ENCODE measurements around the gene MAGEA3. TPM values are rescaled to one million over a fixed set of nuclear protein-coding genes. Genes with fewer than 3 reads are reported as not detected.
"Not testable (repeated sequence)": the region's sequence is repeated elsewhere in the genome, so short reads cannot be mapped to it uniquely, and the experiment has no call there.

The MAGEA3 gene
- polyA plus RNA-seq, 3 donors: not detected

GRCh38 chrX:152713195-152713594, 14.6 kb downstream of the MAGEA3 start:
- intact Hi-C loops (cut with micrococcal nuclease); H3K27me3 Mint-ChIP-seq (ENCODE audit: low read depth in 3 of 3); H3K4me1 ChIP-seq (ENCODE audit: control insufficient read depth in 1 of 2, insufficient read depth in 2 of 2, low read length in 2 of 2); H3K27me3 ChIP-seq (ENCODE audit: control insufficient read depth in 2 of 2, insufficient read depth in 2 of 2, low read length in 2 of 2); H3K9me3 Mint-ChIP-seq; H3K27ac ChIP-seq (ENCODE audit: low read depth in 1 of 2, low read length in 2 of 2); H3K4me3 Mint-ChIP-seq; H3K36me3 Mint-ChIP-seq; H3K4me2 ChIP-seq (replicated peaks; ENCODE audit: extremely low read depth, low read length, poor library complexity, severe bottlenecking); H4K20me1 ChIP-seq (ENCODE audit: insufficient read depth, low read length); H3K27ac Mint-ChIP-seq; H3K4me3 ChIP-seq (replicated peaks in 1 of 3; ENCODE audit: low read depth in 2 of 3, low read length in 3 of 3); H3K36me3 ChIP-seq (replicated peaks in 1 of 2; ENCODE audit: control insufficient read depth in 1 of 2, insufficient read depth in 2 of 2, low read length in 2 of 2); H3K4me1 Mint-ChIP-seq; H2AFZ ChIP-seq (ENCODE audit: insufficient read depth, low read depth, low read length, poor library complexity, severe bottlenecking); H3K79me2 ChIP-seq (ENCODE audit: insufficient read depth, low read length); H3K9me3 ChIP-seq (replicated peaks in 1 of 2; ENCODE audit: control insufficient read depth in 1 of 2, insufficient read depth in 1 of 2, low read length in 2 of 2); H3K9ac ChIP-seq (ENCODE audit: insufficient read depth, low read length, poor library complexity, severe bottlenecking); DNase-seq: not testable (repeated sequence)
- no CpG with 5 or more reads among the region's 5 CpGs for WGBS (ENCODE audit: insufficient coverage)

GRCh38 chrX:152713815-152714787, 15.5 kb downstream of the MAGEA3 start, which contains the start of gene MAGEA2B:
TSS of gene MAGEA2B (plus strand) at chrX:152714628. CDS start at chrX:152717107, 2,479 bp downstream.
- H3K4me3 ChIP-seq (replicated peaks in 1 of 3; ENCODE audit: low read depth in 2 of 3, low read length in 3 of 3); DNase-seq; H3K9me3 Mint-ChIP-seq; H3K4me3 Mint-ChIP-seq; H3K27ac Mint-ChIP-seq; H3K4me1 ChIP-seq (ENCODE audit: control insufficient read depth in 1 of 2, insufficient read depth in 2 of 2, low read length in 2 of 2); H3K27me3 Mint-ChIP-seq (ENCODE audit: low read depth in 3 of 3); intact Hi-C loops (cut with micrococcal nuclease); H2AFZ ChIP-seq (ENCODE audit: insufficient read depth, low read depth, low read length, poor library complexity, severe bottlenecking); H3K36me3 Mint-ChIP-seq; H3K9me3 ChIP-seq (replicated peaks in 1 of 2; ENCODE audit: control insufficient read depth in 1 of 2, insufficient read depth in 1 of 2, low read length in 2 of 2); H3K4me2 ChIP-seq (replicated peaks; ENCODE audit: extremely low read depth, low read length, poor library complexity, severe bottlenecking); H3K27me3 ChIP-seq (ENCODE audit: control insufficient read depth in 2 of 2, insufficient read depth in 2 of 2, low read length in 2 of 2); H3K9ac ChIP-seq (ENCODE audit: insufficient read depth, low read length, poor library complexity, severe bottlenecking); H3K4me1 Mint-ChIP-seq; H3K36me3 ChIP-seq (replicated peaks in 1 of 2; ENCODE audit: control insufficient read depth in 1 of 2, insufficient read depth in 2 of 2, low read length in 2 of 2); H3K27ac ChIP-seq (ENCODE audit: low read depth in 1 of 2, low read length in 2 of 2); H4K20me1 ChIP-seq (ENCODE audit: insufficient read depth, low read length); H3K79me2 ChIP-seq (ENCODE audit: insufficient read depth, low read length): not testable (repeated sequence)
- no CpG with 5 or more reads among the region's 35 CpGs for WGBS (ENCODE audit: insufficient coverage)

All from CD14-positive monocyte (primary cell).